Effector memory CD8-positive, alpha-beta T cell (primary cell): Measurements from ENCODE around the gene EPS8L1.
"Not testable (repeated sequence)": the region's sequence is repeated elsewhere in the genome, so short reads cannot be mapped to it uniquely, and the experiment has no call there.

Experiments used
- ATAC-seq: fragments of 150-1000 bp; cut with Tn5 transposase; replicated peaks from 2 replicates; pipeline ENCODE4 v1.10.0; 2021; ENCODE audit warnings: mild to moderate bottlenecking, moderate library complexity
- DNase-seq, 3 experiments: peaks; one replicate each; pipeline ENCODE4 v3.0.0; 2021
- H3K27ac Mint-ChIP-seq, 2 donors: one replicate each; pipeline ENCODE4 v1.8.0; 2022; ENCODE audit warnings: mild to moderate bottlenecking in 2 of 2, mixed read lengths in 2 of 2, moderate library complexity in 2 of 2
- H3K27me3 Mint-ChIP-seq, 2 donors: one replicate each; pipeline ENCODE4 v1.8.0; 2022; ENCODE audit warnings: mixed read lengths in 2 of 2
- H3K36me3 Mint-ChIP-seq: one replicate; pipeline ENCODE4 v1.8.0; 2022; ENCODE audit warnings: mild to moderate bottlenecking, moderate library complexity, mixed read lengths; ENCODE audit not compliant: insufficient read depth
- H3K4me1 Mint-ChIP-seq, 2 donors: one replicate each; pipeline ENCODE4 v1.8.0; 2022; ENCODE audit warnings: low read depth in 2 of 2, mixed read lengths in 2 of 2
- H3K4me3 Mint-ChIP-seq, 2 donors: one replicate each; pipeline ENCODE4 v1.8.0; 2022; ENCODE audit warnings: mild to moderate bottlenecking in 2 of 2, mixed read lengths in 2 of 2, moderate library complexity in 2 of 2
- H3K9me3 Mint-ChIP-seq, 2 donors: one replicate each; pipeline ENCODE4 v1.8.0; 2022; ENCODE audit warnings: mixed read lengths in 2 of 2

EPS8L1 gene

DNA sequence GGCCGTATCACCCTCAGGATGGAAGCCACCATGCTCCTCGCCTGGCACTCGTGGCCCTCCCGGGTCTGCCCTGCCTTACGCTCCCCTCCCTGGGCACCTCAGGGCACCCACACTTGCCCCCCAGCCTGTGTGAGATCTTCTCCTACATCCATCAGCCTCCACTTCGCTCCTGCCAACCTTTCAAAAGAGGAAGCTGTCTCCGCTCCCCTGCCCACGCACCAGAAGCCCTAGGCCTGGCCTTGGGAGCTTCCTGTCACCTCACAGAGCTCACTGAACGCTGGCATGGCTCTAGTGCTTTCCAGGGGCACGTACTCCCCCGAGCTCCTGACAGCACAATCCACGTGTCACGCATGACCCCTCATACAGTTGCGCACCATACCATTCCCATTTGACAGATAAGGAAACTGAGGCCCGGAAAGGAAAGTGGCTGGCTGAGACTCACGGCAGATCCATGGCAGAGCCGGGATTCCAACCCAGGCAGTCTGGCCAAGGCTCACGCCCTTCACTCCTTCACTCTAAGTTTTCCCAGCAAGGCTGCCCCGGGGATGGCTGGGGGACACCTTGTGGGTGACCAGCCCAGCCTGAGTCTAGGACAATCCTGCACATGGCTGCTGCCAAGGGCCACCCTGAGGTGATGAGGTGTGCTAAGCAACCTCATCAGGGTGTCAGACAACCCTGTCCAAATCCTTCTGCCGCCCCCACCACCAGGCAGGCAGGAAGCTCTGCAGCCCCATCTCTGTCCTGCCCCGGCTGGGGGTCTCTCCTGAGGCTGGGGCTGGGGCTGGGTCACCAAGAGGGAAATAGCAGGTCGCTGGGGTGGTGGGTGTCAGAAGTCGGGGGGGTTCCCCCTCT is 22.4 kb downstream of the EPS8L1 start:
- DNase-seq (no peak), ATAC-seq (no peak)
- peaks cover 25% of the 10 kb centered on the region for H3K36me3 Mint-ChIP-seq
- H3K4me1 Mint-ChIP-seq = peaks cover 0 to 4% of the 10 kb centered on the region in 2 donors
- H3K9me3 Mint-ChIP-seq = no peaks in the 10 kb centered on the region
- H3K27ac Mint-ChIP-seq = no peak overlapping the region
- no peaks in the 10 kb centered on the region for H3K27me3 Mint-ChIP-seq
- H3K4me3 Mint-ChIP-seq = no peak overlapping the region

DNA sequence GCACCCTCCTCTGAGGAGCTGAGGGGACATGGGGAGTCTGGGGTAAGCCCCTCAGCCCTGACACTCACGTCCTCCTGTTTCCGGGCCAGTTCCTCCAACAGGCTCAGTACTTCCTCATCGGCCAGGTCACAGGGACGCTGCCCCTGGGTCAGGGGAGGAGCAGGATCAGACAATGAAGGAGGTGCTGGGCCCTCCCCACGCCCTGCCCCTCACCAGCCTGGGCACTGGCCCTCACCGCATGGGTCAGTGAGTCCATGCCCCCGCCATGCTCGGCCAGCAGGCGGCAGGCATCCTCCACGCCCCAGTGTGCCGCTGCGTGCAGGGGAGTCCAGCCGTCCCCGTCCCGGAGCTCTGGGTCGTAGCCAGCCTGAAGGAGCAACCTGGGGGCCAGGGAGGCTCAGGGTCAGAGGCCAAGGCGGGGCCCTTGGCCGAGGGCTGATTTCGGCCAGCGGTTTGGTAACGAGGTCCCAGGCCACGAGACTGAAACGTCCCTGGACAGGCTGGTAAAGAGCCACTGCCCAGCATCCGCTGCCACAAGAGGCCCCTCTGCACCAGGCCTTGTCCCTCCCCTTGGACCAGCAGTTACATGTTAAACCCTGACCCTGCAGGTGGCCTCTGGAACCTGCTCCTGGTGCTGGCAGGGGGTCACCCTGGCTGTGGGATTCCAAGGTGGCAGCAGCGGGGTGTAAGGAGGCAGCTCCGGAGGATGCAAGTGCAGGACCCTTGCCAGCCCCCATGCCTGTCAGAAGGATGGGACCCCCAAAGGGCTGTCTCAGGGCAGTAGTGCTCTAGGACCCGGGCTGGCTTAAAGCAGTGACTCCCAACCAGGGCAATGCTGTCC is 23.3 kb downstream of the EPS8L1 start:
- DNase-seq (no peak), ATAC-seq (no peak)
- Mint-ChIP-seq H3K36me3 (peaks cover 33% of the 10 kb centered on the region), H3K4me3 (no peak overlapping the region), H3K27me3 (no peaks in the 10 kb centered on the region), H3K9me3 (no peaks in the 10 kb centered on the region), H3K27ac (no peak overlapping the region), H3K4me1 (peaks cover 0 to 4% of the 10 kb centered on the region in 2 donors)

DNA sequence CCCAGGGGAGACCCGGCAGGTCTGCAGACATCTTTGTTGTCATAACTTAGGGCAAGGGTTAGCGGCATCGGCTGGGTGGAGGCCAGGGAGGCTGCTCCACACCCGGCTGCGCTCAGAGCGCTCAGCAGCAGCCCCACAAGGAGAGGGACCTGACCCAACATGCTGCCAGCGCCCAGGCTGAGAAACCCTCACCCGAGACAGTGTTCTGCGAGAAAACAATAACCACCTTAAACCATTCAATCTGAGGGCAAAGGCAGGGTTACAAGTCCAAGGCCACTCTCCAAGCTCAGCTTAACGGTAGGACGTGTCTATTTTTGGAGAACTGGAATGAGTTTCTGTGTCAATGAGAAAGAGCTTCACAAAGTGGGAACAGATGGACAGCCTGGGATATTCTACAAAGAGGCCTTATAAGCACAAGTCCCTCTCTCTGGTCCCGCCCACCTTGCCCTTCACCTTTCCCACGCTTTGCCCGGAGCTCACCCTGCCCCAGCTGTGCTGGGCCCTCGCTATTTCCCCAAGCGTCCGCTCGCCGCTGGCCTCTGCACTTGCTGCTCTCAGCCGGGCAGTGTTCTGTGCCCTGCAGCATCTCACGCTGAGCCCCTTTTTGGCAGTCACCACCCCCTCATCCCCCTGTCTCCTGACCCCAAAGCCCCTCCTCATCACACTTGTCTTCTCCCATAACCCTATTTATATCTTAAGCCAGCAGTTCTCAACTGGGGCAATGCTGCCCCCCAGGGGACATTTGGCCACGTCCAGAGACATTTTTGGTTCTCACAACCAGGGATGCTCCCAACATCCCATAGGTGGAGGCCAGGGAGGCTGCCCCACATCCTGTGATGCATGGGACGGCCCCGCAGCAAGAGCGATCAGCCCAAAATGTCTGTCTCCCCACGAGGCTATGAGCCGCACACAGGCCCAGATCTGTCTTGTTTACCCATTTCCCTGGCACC is 24.2 kb downstream of the EPS8L1 start:
- Mint-ChIP-seq H3K4me1 (peaks cover 0 to 4% of the 10 kb centered on the region in 2 donors), H3K36me3 (peaks cover 30% of the 10 kb centered on the region), H3K27me3 (no peaks in the 10 kb centered on the region), H3K9me3 (no peaks in the 10 kb centered on the region), H3K27ac (peak overlapping the region; percentile 13 to 84), H3K4me3 (no peak overlapping the region)
- ATAC-seq = no peak
- no peak for DNase-seq

DNA sequence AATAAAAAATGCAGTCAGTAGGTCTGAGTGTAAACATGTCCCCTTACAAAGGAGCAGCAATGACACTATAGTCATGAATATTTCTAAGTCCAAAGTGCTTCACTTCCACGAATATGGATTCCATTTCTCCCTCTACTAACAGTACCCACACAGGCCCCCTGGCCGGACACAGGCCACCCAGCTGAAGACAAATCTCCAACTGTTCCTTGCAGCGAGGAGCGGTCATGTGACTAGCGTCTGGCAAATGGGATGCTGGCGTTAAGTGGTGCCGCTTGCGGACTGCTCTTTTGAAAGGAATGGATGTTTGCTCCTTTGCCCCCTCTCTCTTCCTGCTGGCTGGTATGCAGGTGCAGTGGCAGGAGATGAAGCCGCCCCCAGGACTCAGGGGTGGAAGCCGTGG is 25.6 kb downstream of the EPS8L1 start:
- Mint-ChIP-seq H3K27ac (no peak overlapping the region), H3K27me3 (no peaks in the 10 kb centered on the region), H3K9me3 (no peaks in the 10 kb centered on the region), H3K4me1 (peaks cover 0 to 7% of the 10 kb centered on the region in 2 donors), H3K4me3 (no peak overlapping the region), H3K36me3 (peaks cover 34% of the 10 kb centered on the region)
- DNase-seq (no peak), ATAC-seq (no peak)

DNA sequence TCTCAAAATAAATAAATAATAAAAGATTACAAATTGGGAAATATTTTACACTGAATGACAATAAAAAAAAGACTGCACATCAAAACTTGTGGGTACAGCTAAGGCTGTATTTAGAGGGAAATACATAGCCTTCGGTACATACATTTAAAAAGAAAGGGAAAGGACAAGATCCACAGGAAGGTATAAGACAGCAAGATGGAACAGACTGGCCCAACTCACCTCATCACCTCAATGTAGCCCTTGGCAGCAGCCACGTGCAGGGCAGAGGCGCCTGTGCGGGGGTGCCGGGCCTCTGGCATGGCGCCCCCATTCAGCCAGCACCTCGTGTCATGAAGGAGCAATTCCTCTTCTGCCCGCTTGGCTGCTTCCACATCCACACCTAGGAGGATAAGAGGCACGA is 27.5 kb downstream of the EPS8L1 start:
- peaks cover 28% of the 10 kb centered on the region for H3K36me3 Mint-ChIP-seq
- no peaks in the 10 kb centered on the region for H3K9me3 Mint-ChIP-seq
- DNase-seq (no peak), ATAC-seq (no peak)
- peaks cover 0 to 12% of the 10 kb centered on the region in 2 donors for H3K4me1 Mint-ChIP-seq
- H3K27me3 Mint-ChIP-seq = no peaks in the 10 kb centered on the region
- H3K27ac Mint-ChIP-seq = no peak overlapping the region
- H3K4me3 Mint-ChIP-seq = no peak overlapping the region

DNA sequence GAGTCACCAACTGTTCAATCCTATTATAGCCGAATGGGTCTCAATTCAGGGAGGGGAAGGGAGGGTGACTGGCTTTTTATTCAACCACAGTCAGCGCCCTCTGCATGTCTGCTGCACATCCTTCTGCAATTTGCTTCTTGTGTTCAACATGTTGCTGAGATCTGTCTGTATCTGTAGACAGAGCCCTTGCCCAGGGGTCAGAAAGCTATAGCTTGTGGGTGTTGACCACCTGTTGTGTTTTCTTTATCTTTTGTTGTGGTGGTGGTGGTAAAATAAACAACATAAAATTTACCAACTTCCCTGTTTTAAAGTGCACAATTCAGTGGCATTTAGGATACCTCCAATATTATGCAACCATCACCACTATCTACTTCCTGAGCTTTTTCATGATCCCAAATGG is 29.6 kb downstream of the EPS8L1 start:
- ATAC-seq (no peak), DNase-seq (no peak)
- peaks cover 7 to 15% of the 10 kb centered on the region in 2 donors for H3K4me1 Mint-ChIP-seq

DNA sequence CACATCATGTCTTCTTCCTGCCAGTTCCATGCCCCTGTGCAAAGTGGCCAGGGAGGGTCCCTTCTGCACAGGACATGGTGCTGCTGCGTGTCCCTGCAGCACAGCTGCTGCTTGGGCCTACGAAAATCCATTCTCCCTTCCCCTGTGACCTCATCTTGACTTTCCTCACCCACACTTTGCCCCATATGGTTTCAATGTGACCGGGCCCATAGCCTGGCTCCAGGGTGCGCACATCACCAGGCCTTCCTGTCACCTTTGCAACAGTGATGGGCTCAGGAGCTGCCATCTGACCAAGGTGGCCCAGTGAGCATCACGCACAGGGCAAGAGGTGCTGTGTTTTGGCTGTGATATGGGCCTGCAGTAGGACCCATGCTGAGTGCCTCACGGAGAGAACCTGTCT is 30.9 kb downstream of the EPS8L1 start:
- H3K27me3 Mint-ChIP-seq = no peaks in the 10 kb centered on the region
- no peak for ATAC-seq
- peaks cover 7 to 15% of the 10 kb centered on the region in 2 donors for H3K4me1 Mint-ChIP-seq
- no peak for DNase-seq
- no peak overlapping the region for H3K27ac Mint-ChIP-seq
- H3K36me3 Mint-ChIP-seq = peaks cover 34% of the 10 kb centered on the region
- no peak overlapping the region for H3K4me3 Mint-ChIP-seq
- no peaks in the 10 kb centered on the region for H3K9me3 Mint-ChIP-seq

More for the DNA sequence above, 29.6 kb downstream of the EPS8L1 start:
- Mint-ChIP-seq H3K4me3 (no peak overlapping the region), H3K9me3 (no peaks in the 10 kb centered on the region), H3K27ac (peak overlapping the region in 1 of 2 donors; percentile 22), H3K36me3 (peaks cover 34% of the 10 kb centered on the region), H3K27me3 (no peaks in the 10 kb centered on the region)

DNA sequence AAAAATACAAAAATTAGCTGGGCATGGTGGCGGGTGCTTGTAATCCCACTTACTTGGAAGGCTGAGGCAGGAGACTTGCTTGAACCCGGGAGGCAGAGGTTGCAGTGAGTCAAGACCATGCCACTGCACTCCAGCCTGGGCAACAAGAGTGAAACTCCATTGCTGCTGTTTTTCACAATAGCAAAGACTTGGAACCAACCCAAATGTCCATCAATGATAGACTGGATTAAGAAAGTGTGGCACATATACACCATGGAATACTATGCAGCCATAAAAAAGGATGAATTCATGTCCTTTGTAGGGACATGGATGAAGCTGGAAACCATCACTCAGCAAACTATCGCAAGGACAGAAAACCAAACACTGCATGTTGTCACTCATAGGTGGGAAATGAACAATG is 31.6 kb downstream of the EPS8L1 start:
- not testable (repeated sequence) for H3K4me3 Mint-ChIP-seq, ATAC-seq, H3K27me3 Mint-ChIP-seq, H3K27ac Mint-ChIP-seq, DNase-seq, H3K9me3 Mint-ChIP-seq
- Mint-ChIP-seq H3K4me1 (peaks cover 7 to 15% of the 10 kb centered on the region in 2 donors), H3K36me3 (peaks cover 30% of the 10 kb centered on the region)

DNA sequence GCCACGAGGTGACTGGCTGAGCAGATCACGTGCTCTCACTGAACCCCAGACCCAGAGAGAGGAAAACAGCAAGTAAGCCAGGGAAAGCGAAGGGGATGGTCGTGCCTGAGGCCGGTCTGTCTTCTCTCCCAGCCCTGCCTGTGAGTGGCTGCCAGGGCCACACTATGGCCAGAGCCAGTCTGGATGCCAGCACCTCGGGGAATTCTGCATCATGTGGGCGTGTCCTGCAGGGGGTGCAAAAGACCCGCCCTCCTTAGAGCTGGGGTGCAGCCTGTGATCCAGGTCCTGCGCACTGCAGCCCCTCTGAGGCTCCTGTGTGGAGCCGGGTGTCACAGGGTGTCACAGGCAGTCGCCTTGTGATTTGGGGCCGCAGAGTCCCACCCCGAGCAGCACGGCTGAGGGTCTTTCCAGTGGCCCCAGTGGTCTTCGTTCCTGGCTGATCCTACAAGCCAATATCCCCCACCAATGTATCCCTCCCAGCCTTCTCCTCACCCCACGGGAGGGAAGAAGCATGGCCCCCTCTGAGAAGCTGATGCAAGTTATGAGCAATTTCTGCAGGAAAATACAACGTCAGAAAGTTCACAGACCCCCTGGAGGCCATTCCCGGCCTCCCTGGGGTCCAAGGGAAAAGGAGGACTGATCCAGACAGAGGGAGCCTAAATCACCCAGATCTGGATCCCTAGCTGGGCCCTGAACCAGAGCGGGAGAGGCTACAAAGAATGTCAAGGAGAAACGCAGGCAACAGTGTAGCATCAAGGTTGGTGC is 34.0 kb downstream of the EPS8L1 start:
- Mint-ChIP-seq H3K36me3 (peaks cover 16% of the 10 kb centered on the region), H3K9me3 (no peaks in the 10 kb centered on the region), H3K4me3 (no peak overlapping the region), H3K4me1 (peaks cover 14 to 15% of the 10 kb centered on the region in 2 donors), H3K27ac (no peak overlapping the region), H3K27me3 (no peaks in the 10 kb centered on the region)
- DNase-seq (no peak), ATAC-seq (no peak)

DNA sequence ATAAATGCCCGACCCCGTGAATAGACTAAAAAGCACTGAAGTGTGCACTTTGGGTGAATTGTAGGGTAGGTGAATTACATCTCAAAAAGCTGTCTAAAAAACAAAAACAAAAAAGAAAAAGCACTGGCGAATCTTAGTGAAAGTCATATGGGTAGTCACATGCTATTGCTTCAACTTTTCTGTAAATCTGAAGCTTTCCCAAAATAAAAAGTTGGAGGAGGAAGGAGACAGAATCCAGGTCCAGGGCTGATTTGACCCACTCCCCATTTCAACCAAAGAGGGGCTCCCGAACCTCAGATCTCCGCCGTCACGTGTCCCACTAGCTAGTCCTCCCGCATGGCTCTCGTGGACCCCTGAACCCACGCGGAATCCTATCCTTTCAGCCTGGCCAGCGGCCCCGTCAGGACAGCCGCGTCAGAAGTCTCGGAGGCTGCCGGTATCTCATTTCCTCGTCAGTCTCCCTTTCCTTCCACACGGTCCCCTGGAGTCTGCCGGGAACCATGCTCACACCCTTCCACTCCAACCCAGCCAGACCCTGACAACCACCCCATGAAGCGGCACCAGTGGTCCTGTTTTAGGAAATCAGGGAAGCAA is 35.7 kb downstream of the EPS8L1 start:
- Mint-ChIP-seq H3K27me3 (no peaks in the 10 kb centered on the region), H3K27ac (peak overlapping the region in 1 of 2 donors; percentile 24), H3K4me3 (no peak overlapping the region), H3K4me1 (peaks cover 25 to 29% of the 10 kb centered on the region in 2 donors), H3K36me3 (peaks cover 13% of the 10 kb centered on the region), H3K9me3 (no peaks in the 10 kb centered on the region)
- no peak for ATAC-seq
- DNase-seq = no peak

DNA sequence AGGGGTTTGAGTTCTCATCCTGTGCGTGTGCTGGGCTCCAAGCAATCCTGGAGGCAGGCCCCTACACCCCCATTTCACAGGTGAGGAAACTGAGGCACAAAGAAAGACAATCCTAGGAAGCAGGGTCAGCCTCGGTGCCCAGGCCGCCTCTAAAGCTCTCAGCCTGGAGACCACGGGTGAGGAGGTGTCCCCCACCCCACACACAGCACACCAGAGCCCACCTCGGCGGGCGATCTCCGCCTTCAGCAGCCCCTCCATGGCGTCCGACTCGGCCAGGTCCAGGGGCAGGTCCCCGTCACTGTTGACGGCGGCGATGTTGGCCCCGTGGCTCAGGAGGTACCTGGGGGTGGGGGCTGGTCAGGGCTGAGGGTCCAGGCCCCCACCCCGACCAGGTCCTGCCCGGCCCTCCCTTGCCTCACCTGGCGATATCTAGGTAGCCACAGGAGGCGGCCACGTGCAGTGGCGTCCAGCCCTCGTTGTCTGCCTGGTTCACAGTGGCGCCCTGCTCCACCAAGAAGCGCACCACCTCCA is 36.6 kb downstream of the EPS8L1 start:
- Mint-ChIP-seq H3K36me3 (peaks cover 20% of the 10 kb centered on the region), H3K4me3 (no peak overlapping the region), H3K27me3 (no peaks in the 10 kb centered on the region), H3K27ac (peak overlapping the region in 1 of 2 donors; percentile 32), H3K9me3 (no peaks in the 10 kb centered on the region), H3K4me1 (peaks cover 27 to 35% of the 10 kb centered on the region in 2 donors)
- no peak for ATAC-seq
- DNase-seq = no peak
